HCT116 (cell line): ENCODE results near the gene TEAD3.

Source experiments
- ATF3 ChIP-seq: IDR thresholded peaks from 2 replicates; pipeline ENCODE4 v1.6.1; 2012
- CEBPB ChIP-seq: IDR thresholded peaks from 2 replicates; pipeline ENCODE4 v1.6.1; 2012; ENCODE audit warnings: low read depth
- EZH2 ChIP-seq: fragments of 200-600 bp; sonication (generic); IDR thresholded peaks from 2 replicates; pipeline ENCODE4 v1.6.1; 2017; ENCODE audit warnings: antibody characterized with exemption, mixed run types
- FOSL1 ChIP-seq: IDR thresholded peaks from 2 replicates; pipeline ENCODE4 v1.6.1; 2012; ENCODE audit warnings: low read depth
- POLR2A ChIP-seq: IDR thresholded peaks from 2 replicates; pipeline ENCODE4 v1.7.0; 2011; ENCODE audit warnings: borderline replicate concordance; ENCODE audit not compliant: insufficient read depth, insufficient read length; ENCODE audit errors: extremely low read depth
- POLR2AphosphoS5 ChIP-seq: IDR thresholded peaks from 2 replicates; pipeline ENCODE4 v1.6.1; 2011; ENCODE audit warnings: mild to moderate bottlenecking, low read depth, low read length, moderate library complexity
- SIN3A ChIP-seq: IDR thresholded peaks from 2 replicates; pipeline ENCODE4 v1.6.1; 2012; ENCODE audit warnings: low read depth
- SP1 ChIP-seq: IDR thresholded peaks from 2 replicates; pipeline ENCODE4 v1.6.1; 2012; ENCODE audit warnings: low read depth
- TCF7L2 ChIP-seq: IDR thresholded peaks from 2 replicates; pipeline ENCODE4 v1.7.0; 2011; ENCODE audit warnings: borderline replicate concordance, inconsistent platforms; ENCODE audit not compliant: insufficient read depth, insufficient read length; ENCODE audit errors: extremely low read depth
- ZBTB33 ChIP-seq: IDR thresholded peaks from 2 replicates; pipeline ENCODE4 v1.6.1; 2011; ENCODE audit warnings: mild to moderate bottlenecking, low read length, moderate library complexity; ENCODE audit not compliant: insufficient replicate concordance; ENCODE audit errors: extremely low read depth
- ZNF274 ChIP-seq: fragments of 200-500 bp; sonication (Bioruptor generic); IDR thresholded peaks from 2 replicates; pipeline ENCODE4 v1.6.1; 2014; ENCODE audit warnings: mild to moderate bottlenecking, low read depth, low read length, inconsistent platforms
- TF ChIP-seq, protein P1 (sequence below), 3 experiments: fragments of 200-600 bp in 1 of 3; sonication (generic) in 1 of 3; IDR thresholded peaks in 2 of 3; conservative IDR thresholded peaks in 1 of 3; 2 replicates each; pipeline ENCODE4 v1.5.1; 2012 to 2017; ENCODE audit warnings: low read depth in 2 of 3, low read length in 2 of 3, antibody characterized with exemption in 1 of 3, borderline replicate concordance in 1 of 3, control low read depth in 1 of 3, mild to moderate bottlenecking in 1 of 3, mixed read lengths in 1 of 3, mixed run types in 1 of 3, moderate library complexity in 1 of 3; ENCODE audit not compliant: insufficient read depth in 1 of 3
- TF ChIP-seq, protein P2 (sequence below): IDR thresholded peaks from 2 replicates; pipeline ENCODE4 v1.6.1; 2012; ENCODE audit warnings: low read depth

- TF ChIP-seq, protein P1, sequence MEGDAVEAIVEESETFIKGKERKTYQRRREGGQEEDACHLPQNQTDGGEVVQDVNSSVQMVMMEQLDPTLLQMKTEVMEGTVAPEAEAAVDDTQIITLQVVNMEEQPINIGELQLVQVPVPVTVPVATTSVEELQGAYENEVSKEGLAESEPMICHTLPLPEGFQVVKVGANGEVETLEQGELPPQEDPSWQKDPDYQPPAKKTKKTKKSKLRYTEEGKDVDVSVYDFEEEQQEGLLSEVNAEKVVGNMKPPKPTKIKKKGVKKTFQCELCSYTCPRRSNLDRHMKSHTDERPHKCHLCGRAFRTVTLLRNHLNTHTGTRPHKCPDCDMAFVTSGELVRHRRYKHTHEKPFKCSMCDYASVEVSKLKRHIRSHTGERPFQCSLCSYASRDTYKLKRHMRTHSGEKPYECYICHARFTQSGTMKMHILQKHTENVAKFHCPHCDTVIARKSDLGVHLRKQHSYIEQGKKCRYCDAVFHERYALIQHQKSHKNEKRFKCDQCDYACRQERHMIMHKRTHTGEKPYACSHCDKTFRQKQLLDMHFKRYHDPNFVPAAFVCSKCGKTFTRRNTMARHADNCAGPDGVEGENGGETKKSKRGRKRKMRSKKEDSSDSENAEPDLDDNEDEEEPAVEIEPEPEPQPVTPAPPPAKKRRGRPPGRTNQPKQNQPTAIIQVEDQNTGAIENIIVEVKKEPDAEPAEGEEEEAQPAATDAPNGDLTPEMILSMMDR (IDR thresholded peaks at IDR 0.05 in 2 of 3, conservative IDR thresholded peaks at IDR 0.05 in 1 of 3; ENCODE audit: borderline replicate concordance in 1 of 3, insufficient read depth in 1 of 3, low read depth in 2 of 3, low read length in 2 of 3), result no peak
- no peak for TF ChIP-seq ATF3
- no peak for TF ChIP-seq POLR2A
- no peak for TF ChIP-seq EZH2
- no peak for TF ChIP-seq SIN3A
- TF ChIP-seq FOSL1, result no peak
- TF ChIP-seq ZNF274, result no peak
- TF ChIP-seq, protein P2, sequence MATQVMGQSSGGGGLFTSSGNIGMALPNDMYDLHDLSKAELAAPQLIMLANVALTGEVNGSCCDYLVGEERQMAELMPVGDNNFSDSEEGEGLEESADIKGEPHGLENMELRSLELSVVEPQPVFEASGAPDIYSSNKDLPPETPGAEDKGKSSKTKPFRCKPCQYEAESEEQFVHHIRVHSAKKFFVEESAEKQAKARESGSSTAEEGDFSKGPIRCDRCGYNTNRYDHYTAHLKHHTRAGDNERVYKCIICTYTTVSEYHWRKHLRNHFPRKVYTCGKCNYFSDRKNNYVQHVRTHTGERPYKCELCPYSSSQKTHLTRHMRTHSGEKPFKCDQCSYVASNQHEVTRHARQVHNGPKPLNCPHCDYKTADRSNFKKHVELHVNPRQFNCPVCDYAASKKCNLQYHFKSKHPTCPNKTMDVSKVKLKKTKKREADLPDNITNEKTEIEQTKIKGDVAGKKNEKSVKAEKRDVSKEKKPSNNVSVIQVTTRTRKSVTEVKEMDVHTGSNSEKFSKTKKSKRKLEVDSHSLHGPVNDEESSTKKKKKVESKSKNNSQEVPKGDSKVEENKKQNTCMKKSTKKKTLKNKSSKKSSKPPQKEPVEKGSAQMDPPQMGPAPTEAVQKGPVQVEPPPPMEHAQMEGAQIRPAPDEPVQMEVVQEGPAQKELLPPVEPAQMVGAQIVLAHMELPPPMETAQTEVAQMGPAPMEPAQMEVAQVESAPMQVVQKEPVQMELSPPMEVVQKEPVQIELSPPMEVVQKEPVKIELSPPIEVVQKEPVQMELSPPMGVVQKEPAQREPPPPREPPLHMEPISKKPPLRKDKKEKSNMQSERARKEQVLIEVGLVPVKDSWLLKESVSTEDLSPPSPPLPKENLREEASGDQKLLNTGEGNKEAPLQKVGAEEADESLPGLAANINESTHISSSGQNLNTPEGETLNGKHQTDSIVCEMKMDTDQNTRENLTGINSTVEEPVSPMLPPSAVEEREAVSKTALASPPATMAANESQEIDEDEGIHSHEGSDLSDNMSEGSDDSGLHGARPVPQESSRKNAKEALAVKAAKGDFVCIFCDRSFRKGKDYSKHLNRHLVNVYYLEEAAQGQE, result no peak
- TF ChIP-seq ZBTB33, result no peak
- no peak for TF ChIP-seq SP1
- no peak for TF ChIP-seq TCF7L2
- no peak for TF ChIP-seq CEBPB
- TF ChIP-seq POLR2AphosphoS5, result no peak
Observed at GRCh38 chr6:35477551-35478179, 19.2 kb downstream of the TEAD3 start.
